ENCODE measurements around the gene RTEL1.

Gene RTEL1

DNA sequence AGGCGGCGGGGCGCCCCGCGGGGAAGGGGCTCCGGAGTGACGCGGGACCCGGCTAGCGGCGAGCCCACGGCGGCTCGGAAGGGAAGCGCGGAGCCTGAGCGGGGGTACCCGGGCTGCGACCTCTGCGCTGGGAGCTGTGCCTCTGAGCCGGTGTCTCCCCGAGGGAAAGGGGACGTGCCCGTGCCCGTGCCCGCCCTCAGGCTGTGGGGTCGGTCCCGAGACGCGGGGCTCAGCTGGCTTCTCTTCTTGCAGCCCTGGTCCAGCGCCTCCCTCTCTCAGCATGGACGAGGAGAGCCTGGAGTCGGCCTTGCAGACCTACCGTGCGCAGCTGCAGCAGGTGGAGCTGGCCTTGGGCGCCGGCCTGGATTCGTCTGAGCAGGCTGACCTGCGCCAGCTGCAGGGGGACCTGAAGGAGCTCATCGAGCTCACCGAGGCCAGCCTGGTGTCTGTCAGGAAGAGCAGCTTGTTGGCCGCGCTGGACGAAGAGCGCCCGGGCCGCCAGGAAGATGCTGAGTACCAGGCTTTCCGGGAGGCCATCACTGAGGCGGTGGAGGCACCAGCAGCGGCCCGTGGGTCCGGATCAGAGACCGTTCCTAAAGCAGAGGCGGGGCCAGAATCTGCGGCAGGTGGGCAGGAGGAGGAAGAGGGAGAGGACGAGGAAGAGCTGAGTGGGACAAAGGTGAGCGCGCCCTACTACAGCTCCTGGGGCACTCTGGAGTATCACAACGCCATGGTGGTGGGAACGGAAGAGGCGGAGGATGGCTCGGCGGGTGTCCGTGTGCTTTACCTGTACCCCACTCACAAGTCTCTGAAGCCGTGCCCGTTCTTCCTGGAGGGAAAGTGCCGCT lies 50.4 kb downstream of the RTEL1 start:
- Histone ChIP-seq H3K27ac (ENCODE audit: extremely low read depth, low read depth, low read length) (peak overlapping the region; percentile 71; the same call in 1 of the 2 replicates), H3K36me3 (ENCODE audit: control insufficient read depth in 2 of 2, insufficient read depth in 1 of 2, low read length in 2 of 2) (peaks cover 39 to 72% of the 10 kb centered on the region in 2 experiments), H3K4me3 (ENCODE audit: low read depth, low read length) (peak overlapping the region; percentile 81), H3K4me1 (ENCODE audit: control insufficient read depth, insufficient read depth, low read length) (0 out of 2 replicates have a peak, but pooled peaks cover 3% of the 10 kb centered on the region), H3K9me3 (ENCODE audit: control insufficient read depth, insufficient read depth, low read depth, low read length) (no peaks in the 10 kb centered on the region)
- ChIA-PET POLR2A (interaction anchor here (0.5 to 3.3 kb wide), 15 partner anchors 10 to 272 kb away, joined by 3 to 16 read pairs (median 6); partner anchors contain the start of genes DNAJC5, LIME1, PRPF6 and RTEL1), CTCF (interaction anchor here (0.6 to 0.8 kb wide), 6 partner anchors 25 to 1069 kb away, joined by 3 to 4 read pairs (median 3); no protein-coding TSS in a partner anchor)
- peak; percentile 30 for TF ChIP-seq SCRT2 (tag by site-specific recombination; IDR thresholded peaks at IDR 0.05)
- TF ChIP-seq ZNF341 (tag by site-specific recombination; IDR thresholded peaks at IDR 0.05; ENCODE audit: low read depth) = peak; percentile 66
- TF ChIP-seq ZNF707 (tag by site-specific recombination; IDR thresholded peaks at IDR 0.05) = no peak
- no peak for TF ChIP-seq GFI1B (tag by site-specific recombination; IDR thresholded peaks at IDR 0.05)
- TF ChIP-seq, protein P1, sequence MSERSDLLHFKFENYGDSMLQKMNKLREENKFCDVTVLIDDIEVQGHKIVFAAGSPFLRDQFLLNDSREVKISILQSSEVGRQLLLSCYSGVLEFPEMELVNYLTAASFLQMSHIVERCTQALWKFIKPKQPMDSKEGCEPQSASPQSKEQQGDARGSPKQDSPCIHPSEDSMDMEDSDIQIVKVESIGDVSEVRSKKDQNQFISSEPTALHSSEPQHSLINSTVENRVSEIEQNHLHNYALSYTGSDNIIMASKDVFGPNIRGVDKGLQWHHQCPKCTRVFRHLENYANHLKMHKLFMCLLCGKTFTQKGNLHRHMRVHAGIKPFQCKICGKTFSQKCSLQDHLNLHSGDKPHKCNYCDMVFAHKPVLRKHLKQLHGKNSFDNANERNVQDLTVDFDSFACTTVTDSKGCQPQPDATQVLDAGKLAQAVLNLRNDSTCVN (tag by site-specific recombination; optimal IDR thresholded peaks at IDR 0.05) = peak; percentile 21
- TF ChIP-seq ZBTB17 (tag by site-specific recombination; IDR thresholded peaks at IDR 0.05) = peak; percentile 16; the same call in 1 of the 2 replicates
- peak; percentile 67 for TF ChIP-seq ZNF335 (tag by site-specific recombination; conservative IDR thresholded peaks at IDR 0.05)
- TF ChIP-seq BCL11A (tag by site-specific recombination; IDR thresholded peaks at IDR 0.05; ENCODE audit: low read depth) = no peak

DNA sequence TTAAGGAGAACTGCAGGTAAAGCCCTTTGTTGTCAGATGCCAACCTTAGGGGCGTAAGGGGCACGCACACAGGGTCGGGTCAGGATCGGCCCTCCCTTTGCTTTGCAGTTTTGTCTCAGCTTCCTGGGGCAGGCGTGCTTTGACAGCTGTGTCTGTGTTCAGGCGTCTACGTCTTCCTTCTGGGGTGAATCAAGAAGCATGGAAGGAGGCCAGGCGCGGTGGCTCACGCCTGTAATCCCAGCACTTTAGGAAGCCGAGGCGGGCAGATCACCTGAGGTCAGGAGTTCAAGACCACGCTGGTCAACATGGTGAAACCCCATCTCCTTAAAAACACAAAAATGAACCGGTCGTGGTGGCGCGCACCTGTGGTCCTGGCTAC lies 51.0 kb downstream of the RTEL1 start:
- Histone ChIP-seq H3K27ac (ENCODE audit: extremely low read depth, low read depth, low read length) (no peak overlapping the region), H3K4me3 (ENCODE audit: low read depth, low read length) (peak overlapping the region; percentile 81), H3K36me3 (ENCODE audit: control insufficient read depth in 2 of 2, insufficient read depth in 1 of 2, low read length in 2 of 2) (peaks cover 43 to 70% of the 10 kb centered on the region in 2 experiments), H3K4me1 (ENCODE audit: control insufficient read depth, insufficient read depth, low read length) (0 out of 2 replicates have a peak, but pooled peaks cover 3% of the 10 kb centered on the region), H3K9me3 (ENCODE audit: control insufficient read depth, insufficient read depth, low read depth, low read length) (no peaks in the 10 kb centered on the region)
- TF ChIP-seq ZNF626 (tag by site-specific recombination; IDR thresholded peaks at IDR 0.05) (no peak), ZNF623 (tag by site-specific recombination; IDR thresholded peaks at IDR 0.05) (no peak), KLF16 (tag by site-specific recombination; IDR thresholded peaks at IDR 0.05) (no peak)
- TF ChIP-seq, protein P2, sequence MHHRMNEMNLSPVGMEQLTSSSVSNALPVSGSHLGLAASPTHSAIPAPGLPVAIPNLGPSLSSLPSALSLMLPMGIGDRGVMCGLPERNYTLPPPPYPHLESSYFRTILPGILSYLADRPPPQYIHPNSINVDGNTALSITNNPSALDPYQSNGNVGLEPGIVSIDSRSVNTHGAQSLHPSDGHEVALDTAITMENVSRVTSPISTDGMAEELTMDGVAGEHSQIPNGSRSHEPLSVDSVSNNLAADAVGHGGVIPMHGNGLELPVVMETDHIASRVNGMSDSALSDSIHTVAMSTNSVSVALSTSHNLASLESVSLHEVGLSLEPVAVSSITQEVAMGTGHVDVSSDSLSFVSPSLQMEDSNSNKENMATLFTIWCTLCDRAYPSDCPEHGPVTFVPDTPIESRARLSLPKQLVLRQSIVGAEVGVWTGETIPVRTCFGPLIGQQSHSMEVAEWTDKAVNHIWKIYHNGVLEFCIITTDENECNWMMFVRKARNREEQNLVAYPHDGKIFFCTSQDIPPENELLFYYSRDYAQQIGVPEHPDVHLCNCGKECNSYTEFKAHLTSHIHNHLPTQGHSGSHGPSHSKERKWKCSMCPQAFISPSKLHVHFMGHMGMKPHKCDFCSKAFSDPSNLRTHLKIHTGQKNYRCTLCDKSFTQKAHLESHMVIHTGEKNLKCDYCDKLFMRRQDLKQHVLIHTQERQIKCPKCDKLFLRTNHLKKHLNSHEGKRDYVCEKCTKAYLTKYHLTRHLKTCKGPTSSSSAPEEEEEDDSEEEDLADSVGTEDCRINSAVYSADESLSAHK (tag by site-specific recombination; IDR thresholded peaks at IDR 0.05) = no peak
- ChIA-PET POLR2A (interaction anchor here (1.5 to 1.7 kb wide), 2 partner anchors 10 to 16 kb away, joined by 4 to 8 read pairs; no protein-coding TSS in a partner anchor), CTCF (interaction anchor here (0.7 to 0.8 kb wide), 2 partner anchors 25 to 737 kb away, joined by 3 to 4 read pairs; no protein-coding TSS in a partner anchor)

DNA sequence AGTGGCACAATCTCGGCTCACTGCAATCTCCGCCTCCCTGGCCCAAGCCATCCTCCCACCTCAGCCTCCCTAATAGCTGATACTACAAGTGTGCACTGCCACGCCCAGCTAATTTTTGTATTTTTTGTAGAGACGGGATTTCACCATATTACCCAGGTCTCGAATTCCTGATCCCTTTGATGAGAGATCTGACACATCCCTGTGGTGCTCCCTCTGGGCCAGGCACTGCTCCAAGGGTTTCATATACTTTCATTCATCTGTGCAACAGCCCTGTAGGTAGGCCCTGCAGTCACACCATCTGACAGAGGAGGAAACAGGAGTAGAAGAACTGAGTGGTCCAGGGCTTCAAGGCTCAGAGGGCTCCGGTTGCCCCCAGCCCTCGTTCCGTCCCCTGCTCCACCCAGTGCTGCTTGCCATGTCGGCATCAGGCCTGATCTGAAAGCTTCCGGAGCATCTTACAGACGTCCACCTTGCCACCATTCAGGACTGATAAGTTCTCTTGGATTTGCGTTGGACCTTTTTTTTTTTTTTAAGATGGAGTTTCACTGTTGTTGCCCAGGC lies 53.1 kb downstream of the RTEL1 start:
- H3K4me3 ChIP-seq (ENCODE audit: low read depth, low read length) = no peak overlapping the region
- ChIA-PET POLR2A (no interaction called here), CTCF (interaction anchor here (0.6 kb wide), 1 partner anchor 358 kb away, joined by 6 read pairs; no protein-coding TSS in a partner anchor)
- no peak overlapping the region for H3K27ac ChIP-seq (ENCODE audit: extremely low read depth, low read depth, low read length)
- 0 out of 2 replicates have a peak, but pooled peaks cover 3% of the 10 kb centered on the region for H3K4me1 ChIP-seq (ENCODE audit: control insufficient read depth, insufficient read depth, low read length)
- H3K36me3 ChIP-seq (ENCODE audit: control insufficient read depth in 2 of 2, insufficient read depth in 1 of 2, low read length in 2 of 2) = peaks cover 44 to 67% of the 10 kb centered on the region in 2 experiments
- no peaks in the 10 kb centered on the region for H3K9me3 ChIP-seq (ENCODE audit: control insufficient read depth, insufficient read depth, low read depth, low read length)
- TF ChIP-seq ZNF121 (tag by site-specific recombination; IDR thresholded peaks at IDR 0.05) (no peak), ZNF221 (tag by site-specific recombination; IDR thresholded peaks at IDR 0.05; ENCODE audit: borderline replicate concordance) (no peak), ZNF548 (tag by site-specific recombination; IDR thresholded peaks at IDR 0.05) (no peak), ZNF155 (tag by site-specific recombination; IDR thresholded peaks at IDR 0.05) (no peak), GLI2 (tag by site-specific recombination; IDR thresholded peaks at IDR 0.05; ENCODE audit: borderline replicate concordance, low read depth) (no peak), ZNF157 (tag by site-specific recombination; IDR thresholded peaks at IDR 0.05) (no peak), ZBTB17 (tag by site-specific recombination; IDR thresholded peaks at IDR 0.05) (no peak), ZNF394 (tag by site-specific recombination; IDR thresholded peaks at IDR 0.05; ENCODE audit: borderline replicate concordance) (no peak), ZNF146 (tag by site-specific recombination; IDR thresholded peaks at IDR 0.05) (no peak), KLF1 (tag by site-specific recombination; IDR thresholded peaks at IDR 0.05) (no peak), MYNN (tag by site-specific recombination; IDR thresholded peaks at IDR 0.05; ENCODE audit: borderline replicate concordance) (no peak), ZSCAN16 (tag by site-specific recombination; IDR thresholded peaks at IDR 0.05) (no peak)
- TF ChIP-seq, protein P3, sequence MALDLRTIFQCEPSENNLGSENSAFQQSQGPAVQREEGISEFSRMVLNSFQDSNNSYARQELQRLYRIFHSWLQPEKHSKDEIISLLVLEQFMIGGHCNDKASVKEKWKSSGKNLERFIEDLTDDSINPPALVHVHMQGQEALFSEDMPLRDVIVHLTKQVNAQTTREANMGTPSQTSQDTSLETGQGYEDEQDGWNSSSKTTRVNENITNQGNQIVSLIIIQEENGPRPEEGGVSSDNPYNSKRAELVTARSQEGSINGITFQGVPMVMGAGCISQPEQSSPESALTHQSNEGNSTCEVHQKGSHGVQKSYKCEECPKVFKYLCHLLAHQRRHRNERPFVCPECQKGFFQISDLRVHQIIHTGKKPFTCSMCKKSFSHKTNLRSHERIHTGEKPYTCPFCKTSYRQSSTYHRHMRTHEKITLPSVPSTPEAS (tag by site-specific recombination; IDR thresholded peaks at IDR 0.05) = no peak
- TF ChIP-seq, protein P4, sequence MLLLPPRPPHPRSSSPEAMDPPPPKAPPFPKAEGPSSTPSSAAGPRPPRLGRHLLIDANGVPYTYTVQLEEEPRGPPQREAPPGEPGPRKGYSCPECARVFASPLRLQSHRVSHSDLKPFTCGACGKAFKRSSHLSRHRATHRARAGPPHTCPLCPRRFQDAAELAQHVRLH (tag by site-specific recombination; IDR thresholded peaks at IDR 0.05) = no peak

Data from HEK293 (cell line).